ENCODE measurements around the gene CYBA.

CYBA gene

GRCh38 chr16:88662843-88663606, 12.2 kb upstream of the CYBA start, which contains the start of gene MVD:
Gene MVD, minus strand, starts transcription at chr16:88663091. Its CDS starts 11 bp downstream, at chr16:88663080.
- DNase-seq (ENCODE audit: low spot score), result peak; percentile 98

GRCh38 chr16:88662222-88662842, 11.5 kb upstream of the CYBA start:
- DNase-seq (ENCODE audit: low spot score), result no peak

GRCh38 chr16:88661468-88661867, 10.6 kb upstream of the CYBA start:
- DNase-seq (ENCODE audit: low spot score), result no peak

- no peak for DNase-seq (ENCODE audit: low spot score)
These were observed 8.3 kb upstream of the CYBA start for GRCh38 chr16:88659160-88659559.

GRCh38 chr16:88658714-88659113, 7.9 kb upstream of the CYBA start:
- no peak for DNase-seq (ENCODE audit: low spot score)

- no peak for DNase-seq (ENCODE audit: low spot score)
These were observed 6.5 kb upstream of the CYBA start for GRCh38 chr16:88657371-88657770.

GRCh38 chr16:88656291-88656980, 5.6 kb upstream of the CYBA start:
- DNase-seq (ENCODE audit: low spot score), result no peak

- no peak for DNase-seq (ENCODE audit: low spot score)
These were observed 5.0 kb upstream of the CYBA start for GRCh38 chr16:88655733-88656281.

- no peak for DNase-seq (ENCODE audit: low spot score)
These were observed 4.3 kb upstream of the CYBA start for GRCh38 chr16:88655053-88655732.

GRCh38 chr16:88654363-88655052, 3.7 kb upstream of the CYBA start:
- no peak for DNase-seq (ENCODE audit: low spot score)

GRCh38 chr16:88653596-88654362, 2.9 kb upstream of the CYBA start:
- no peak for DNase-seq (ENCODE audit: low spot score)

- no peak for DNase-seq (ENCODE audit: low spot score)
These were observed 2.2 kb upstream of the CYBA start for GRCh38 chr16:88653101-88653500.

- no peak for DNase-seq (ENCODE audit: low spot score)
These were observed 1.9 kb upstream of the CYBA start for GRCh38 chr16:88652762-88653063.

- DNase-seq (ENCODE audit: low spot score), result no peak
These were observed 1.3 kb upstream of the CYBA start for GRCh38 chr16:88651989-88652761.

GRCh38 chr16:88651276-88651988, 579 bp upstream of the CYBA start:
- no peak for DNase-seq (ENCODE audit: low spot score)

GRCh38 chr16:88649924-88650748, 717 bp downstream of the CYBA start:
- DNase-seq (ENCODE audit: low spot score), result no peak

- DNase-seq (ENCODE audit: low spot score), result no peak
These were observed 1.5 kb downstream of the CYBA start for GRCh38 chr16:88649195-88649923.
